Astrocyte of the spinal cord (primary cell): Measurements from ENCODE around the gene AMH.

Experiments
- DNase-seq: peaks from one replicate; pipeline ENCODE4 v3.0.0; 2011; ENCODE audit warnings: low read depth, low spot score
- H3K4me3 ChIP-seq: 2 replicates; pipeline ENCODE4 v1.5.1; 2011; ENCODE audit warnings: low read depth, mild to moderate bottlenecking, low read length, moderate library complexity
- in situ Hi-C: cut with HindIII; loops from 2 replicates; pipeline ENCODE4 v1.10.0; 2017; ENCODE audit warnings: low sequenced_read_pairs
- TF ChIP-seq, protein P1 (sequence below): IDR thresholded peaks from 2 replicates; pipeline ENCODE4 v1.5.1; 2012; ENCODE audit warnings: low read depth, mild to moderate bottlenecking, low read length, inconsistent platforms

The AMH gene

GRCh38 chr19:2300533-2300932, 51.4 kb downstream of the AMH start:
- no peak overlapping the region for H3K4me3 ChIP-seq

More at GRCh38 chr19:2300533-2300932, 51.4 kb downstream of the AMH start:
- no peak for DNase-seq
- TF ChIP-seq, protein P1, sequence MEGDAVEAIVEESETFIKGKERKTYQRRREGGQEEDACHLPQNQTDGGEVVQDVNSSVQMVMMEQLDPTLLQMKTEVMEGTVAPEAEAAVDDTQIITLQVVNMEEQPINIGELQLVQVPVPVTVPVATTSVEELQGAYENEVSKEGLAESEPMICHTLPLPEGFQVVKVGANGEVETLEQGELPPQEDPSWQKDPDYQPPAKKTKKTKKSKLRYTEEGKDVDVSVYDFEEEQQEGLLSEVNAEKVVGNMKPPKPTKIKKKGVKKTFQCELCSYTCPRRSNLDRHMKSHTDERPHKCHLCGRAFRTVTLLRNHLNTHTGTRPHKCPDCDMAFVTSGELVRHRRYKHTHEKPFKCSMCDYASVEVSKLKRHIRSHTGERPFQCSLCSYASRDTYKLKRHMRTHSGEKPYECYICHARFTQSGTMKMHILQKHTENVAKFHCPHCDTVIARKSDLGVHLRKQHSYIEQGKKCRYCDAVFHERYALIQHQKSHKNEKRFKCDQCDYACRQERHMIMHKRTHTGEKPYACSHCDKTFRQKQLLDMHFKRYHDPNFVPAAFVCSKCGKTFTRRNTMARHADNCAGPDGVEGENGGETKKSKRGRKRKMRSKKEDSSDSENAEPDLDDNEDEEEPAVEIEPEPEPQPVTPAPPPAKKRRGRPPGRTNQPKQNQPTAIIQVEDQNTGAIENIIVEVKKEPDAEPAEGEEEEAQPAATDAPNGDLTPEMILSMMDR: no peak
- in situ Hi-C loops: no loop called here
